ENCODE measurements around the gene MAGEB1. TPM values are rescaled to one million over a fixed set of nuclear protein-coding genes. Genes with fewer than 3 reads are reported as not detected.

The MAGEB1 gene
- polyA plus RNA-seq, 3 donors = not detected

DNA sequence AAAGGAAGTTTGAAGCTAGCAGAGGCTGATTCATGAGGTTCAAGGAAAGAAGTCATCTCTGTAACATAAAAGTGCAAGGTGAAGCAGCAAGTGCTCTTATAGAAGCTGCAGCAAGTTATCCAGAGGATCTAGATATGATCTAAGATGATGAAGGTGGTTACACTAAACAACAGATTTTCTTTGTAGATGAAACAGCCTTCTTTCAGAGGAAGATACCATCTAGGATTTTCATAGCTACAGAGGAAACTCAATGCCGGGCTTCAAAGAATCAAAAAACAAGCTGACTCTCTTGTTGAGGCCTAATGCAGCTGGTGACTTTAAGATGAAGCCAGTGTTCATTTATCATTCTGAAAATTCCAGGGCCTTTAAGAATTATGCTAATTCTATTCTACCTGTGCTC lies 33.5 kb downstream of the MAGEB1 start:
- Mint-ChIP-seq H3K36me3 (no peaks in the 10 kb centered on the region), H3K27ac (no peak overlapping the region), H3K4me3 (no peak overlapping the region), H3K4me1 (peaks cover 4% of the 10 kb centered on the region), H3K9me3 (no peaks in the 10 kb centered on the region), H3K27me3 (ENCODE audit: low read depth in 3 of 3) (peaks cover 0 to 4% (median 3%) of the 10 kb centered on the region in 3 donors)
- TF ChIP-seq, protein P1, sequence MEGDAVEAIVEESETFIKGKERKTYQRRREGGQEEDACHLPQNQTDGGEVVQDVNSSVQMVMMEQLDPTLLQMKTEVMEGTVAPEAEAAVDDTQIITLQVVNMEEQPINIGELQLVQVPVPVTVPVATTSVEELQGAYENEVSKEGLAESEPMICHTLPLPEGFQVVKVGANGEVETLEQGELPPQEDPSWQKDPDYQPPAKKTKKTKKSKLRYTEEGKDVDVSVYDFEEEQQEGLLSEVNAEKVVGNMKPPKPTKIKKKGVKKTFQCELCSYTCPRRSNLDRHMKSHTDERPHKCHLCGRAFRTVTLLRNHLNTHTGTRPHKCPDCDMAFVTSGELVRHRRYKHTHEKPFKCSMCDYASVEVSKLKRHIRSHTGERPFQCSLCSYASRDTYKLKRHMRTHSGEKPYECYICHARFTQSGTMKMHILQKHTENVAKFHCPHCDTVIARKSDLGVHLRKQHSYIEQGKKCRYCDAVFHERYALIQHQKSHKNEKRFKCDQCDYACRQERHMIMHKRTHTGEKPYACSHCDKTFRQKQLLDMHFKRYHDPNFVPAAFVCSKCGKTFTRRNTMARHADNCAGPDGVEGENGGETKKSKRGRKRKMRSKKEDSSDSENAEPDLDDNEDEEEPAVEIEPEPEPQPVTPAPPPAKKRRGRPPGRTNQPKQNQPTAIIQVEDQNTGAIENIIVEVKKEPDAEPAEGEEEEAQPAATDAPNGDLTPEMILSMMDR (IDR thresholded peaks at IDR 0.05) = no peak
- no peaks in the 10 kb centered on the region for H4K20me1 ChIP-seq (ENCODE audit: insufficient read depth, low read length)
- DNase-seq = no peak
- H3K9ac ChIP-seq (ENCODE audit: insufficient read depth, low read length, poor library complexity, severe bottlenecking) = no peak overlapping the region
- no peaks in the 10 kb centered on the region for H3K79me2 ChIP-seq (ENCODE audit: insufficient read depth, low read length)
- H2AFZ ChIP-seq (ENCODE audit: insufficient read depth, low read depth, low read length, poor library complexity, severe bottlenecking) = no peak overlapping the region
- no peaks in the 10 kb centered on the region for H3K4me1 ChIP-seq (ENCODE audit: control insufficient read depth in 1 of 2, insufficient read depth in 2 of 2, low read length in 2 of 2)
- H3K27me3 ChIP-seq (ENCODE audit: control insufficient read depth in 2 of 2, insufficient read depth in 2 of 2, low read length in 2 of 2) = peaks cover 0 to 3% of the 10 kb centered on the region in 2 donors
- H3K36me3 ChIP-seq (replicated peaks in 1 of 2; ENCODE audit: control insufficient read depth in 1 of 2, insufficient read depth in 2 of 2, low read length in 2 of 2) = no peaks in the 10 kb centered on the region
- no peaks in the 10 kb centered on the region for H3K9me3 ChIP-seq (replicated peaks in 1 of 2; ENCODE audit: control insufficient read depth in 1 of 2, insufficient read depth in 1 of 2, low read length in 2 of 2)
- no peak overlapping the region for H3K4me2 ChIP-seq (replicated peaks; ENCODE audit: extremely low read depth, low read length, poor library complexity, severe bottlenecking)
- H3K4me3 ChIP-seq (replicated peaks in 1 of 3; ENCODE audit: low read depth in 2 of 3, low read length in 3 of 3) = no peak overlapping the region
- intact Hi-C loops (cut with micrococcal nuclease) = no loop called here
- no peak overlapping the region for H3K27ac ChIP-seq (ENCODE audit: low read depth in 1 of 2, low read length in 2 of 2)
- no CpG with 5 or more reads among the region's 1 CpG for WGBS (ENCODE audit: insufficient coverage)

DNA sequence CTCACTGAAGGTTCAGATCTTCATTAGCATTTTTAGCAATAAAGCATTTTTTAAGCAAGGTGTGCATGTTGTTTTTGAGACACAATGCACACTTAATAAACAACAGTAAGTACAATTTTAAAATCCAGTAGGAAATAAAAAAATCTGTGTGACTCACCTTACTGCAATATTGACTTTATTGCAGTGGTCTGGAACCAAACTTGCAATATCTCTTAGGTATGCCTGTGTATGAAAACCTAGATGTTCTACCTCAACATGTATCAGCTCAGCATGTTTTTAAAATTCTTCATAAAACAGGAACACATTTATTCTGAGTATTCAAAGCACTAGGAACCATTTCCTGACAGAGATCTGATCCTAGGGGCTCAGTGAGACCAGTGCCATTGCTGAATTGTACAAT lies 35.6 kb downstream of the MAGEB1 start:
- Histone ChIP-seq H3K9ac (ENCODE audit: insufficient read depth, low read length, poor library complexity, severe bottlenecking) (no peak overlapping the region), H3K4me1 (ENCODE audit: control insufficient read depth in 1 of 2, insufficient read depth in 2 of 2, low read length in 2 of 2) (no peaks in the 10 kb centered on the region), H3K4me3 (replicated peaks in 1 of 3; ENCODE audit: low read depth in 2 of 3, low read length in 3 of 3) (no peak overlapping the region), H3K4me2 (replicated peaks; ENCODE audit: extremely low read depth, low read length, poor library complexity, severe bottlenecking) (no peak overlapping the region), H3K36me3 (replicated peaks in 1 of 2; ENCODE audit: control insufficient read depth in 1 of 2, insufficient read depth in 2 of 2, low read length in 2 of 2) (no peaks in the 10 kb centered on the region), H4K20me1 (ENCODE audit: insufficient read depth, low read length) (no peaks in the 10 kb centered on the region), H2AFZ (ENCODE audit: insufficient read depth, low read depth, low read length, poor library complexity, severe bottlenecking) (no peak overlapping the region), H3K79me2 (ENCODE audit: insufficient read depth, low read length) (no peaks in the 10 kb centered on the region), H3K27me3 (ENCODE audit: control insufficient read depth in 2 of 2, insufficient read depth in 2 of 2, low read length in 2 of 2) (no peaks in the 10 kb centered on the region), H3K9me3 (replicated peaks in 1 of 2; ENCODE audit: control insufficient read depth in 1 of 2, insufficient read depth in 1 of 2, low read length in 2 of 2) (no peaks in the 10 kb centered on the region), H3K27ac (ENCODE audit: low read depth in 1 of 2, low read length in 2 of 2) (no peak overlapping the region)
- TF ChIP-seq, protein P1 (IDR thresholded peaks at IDR 0.05) = no peak
- Mint-ChIP-seq H3K27ac (no peak overlapping the region), H3K4me3 (no peak overlapping the region), H3K9me3 (no peaks in the 10 kb centered on the region), H3K27me3 (ENCODE audit: low read depth in 3 of 3) (peaks cover 0 to 5% (median 4%) of the 10 kb centered on the region in 3 donors), H3K36me3 (no peaks in the 10 kb centered on the region), H3K4me1 (peaks cover 4% of the 10 kb centered on the region)
- intact Hi-C loops (cut with micrococcal nuclease) = no loop called here
- DNase-seq = no peak

Data from CD14-positive monocyte (primary cell).